BJ (cell line): Measurements from ENCODE around the gene ARHGAP35. TPM values are rescaled to one million over a fixed set of nuclear protein-coding genes. Genes with fewer than 3 reads are reported as not detected.

Experiments used
- CTCF ChIA-PET: fragments of 350-600 bp; formaldehyde crosslinking; extraction: SDS; loops from one replicate; lab custom pipeline; 2021; ENCODE audit warnings: antibody characterized with exemption, inconsistent platforms; lab: Yijun Ruan, JAX
- POLR2A ChIA-PET: fragments of 300-600 bp; sonication (Branson Sonifier 250); formaldehyde crosslinking; extraction: SDS; loops from one replicate; lab custom pipeline; 2021; ENCODE audit warnings: antibody characterized with exemption; lab: Charles Lee
- DNase-seq: peaks from one replicate; pipeline ENCODE4 v3.0.0-alpha.2; 2011; ENCODE audit warnings: low read depth
- H3K27me3 ChIP-seq: 2 replicates; pipeline ENCODE4 v1.6.0; 2011; ENCODE audit warnings: low read length; ENCODE audit not compliant: control insufficient read depth, insufficient read depth
- H3K36me3 ChIP-seq: 2 replicates; pipeline ENCODE4 v1.5.1; 2011; ENCODE audit warnings: low read length; ENCODE audit not compliant: control insufficient read depth, insufficient read depth
- H3K4me3 ChIP-seq: 2 replicates; pipeline ENCODE4 v1.5.1; 2011; ENCODE audit warnings: low read depth, mild to moderate bottlenecking, control low read depth, low read length
- CTCF ChIP-seq: IDR thresholded peaks from 2 replicates; pipeline ENCODE4 v1.5.1; 2011; ENCODE audit warnings: low read depth, mild to moderate bottlenecking, control low read depth, inconsistent platforms, low read length, moderate library complexity; ENCODE audit not compliant: insufficient read depth
- polyA plus RNA-seq: library from polyadenylated mRNA; depleted of rRNA; stranded (reverse); fragments of >200 nt; gene quantifications from 2 replicates; pipeline ENCODE4 v1.2.3, GENCODE V29; 2011

Gene ARHGAP35
- polyA plus RNA-seq, 1 experiment, result 36.8 TPM

GRCh38 chr19:46860125-46860845, 512 bp upstream of the ARHGAP35 start:
- ChIA-PET CTCF (interaction anchor here (1.0 to 8.9 kb wide), 2 partner anchors 30 to 133 kb away, joined by 3 to 108 read pairs; no protein-coding TSS in a partner anchor), POLR2A (interaction anchor here (0.6 to 0.7 kb wide), 3 partner anchors 34 to 288 kb away, joined by 3 to 5 read pairs (median 4); no protein-coding TSS in a partner anchor)
- Histone ChIP-seq H3K36me3 (no peaks in the 10 kb centered on the region; the same call in 1 of the 2 replicates), H3K4me3 (peak overlapping the region; percentile 86), H3K27me3 (no peaks in the 10 kb centered on the region)
- DNase-seq, result peak; percentile 91
- TF ChIP-seq CTCF, result no peak

GRCh38 chr19:46861691-46862502, 1.1 kb downstream of the ARHGAP35 start:
- H3K36me3 ChIP-seq, result no peaks in the 10 kb centered on the region; the same call in 1 of the 2 replicates
- POLR2A ChIA-PET, result interaction anchor here (0.6 kb wide), 1 partner anchor 29 kb away, joined by 5 read pairs; no protein-coding TSS in a partner anchor
- CTCF ChIA-PET, result interaction anchor here (0.9 to 8.9 kb wide), 5 partner anchors 9 to 173 kb away, joined by 3 to 108 read pairs (median 3); no protein-coding TSS in a partner anchor

GRCh38 chr19:46862503-46862834, 1.7 kb downstream of the ARHGAP35 start:
- ChIA-PET POLR2A (no interaction called here), CTCF (interaction anchor here (0.9 to 8.9 kb wide), 5 partner anchors 8 to 173 kb away, joined by 3 to 108 read pairs (median 3); no protein-coding TSS in a partner anchor)
- DNase-seq, result no peak

More at GRCh38 chr19:46861691-46862502, 1.1 kb downstream of the ARHGAP35 start:
- DNase-seq, result no peak
- Histone ChIP-seq H3K4me3 (peak overlapping the region; percentile 86), H3K27me3 (no peaks in the 10 kb centered on the region)
- no peak for TF ChIP-seq CTCF

GRCh38 chr19:46862974-46863632, 2.3 kb downstream of the ARHGAP35 start:
- DNase-seq, result no peak
- Histone ChIP-seq H3K27me3 (no peaks in the 10 kb centered on the region), H3K4me3 (peak overlapping the region; percentile 86), H3K36me3 (no peaks in the 10 kb centered on the region; the same call in 1 of the 2 replicates)
- ChIA-PET CTCF (interaction anchor here (0.7 to 8.9 kb wide), 5 partner anchors 41 to 206 kb away, joined by 3 to 108 read pairs (median 3); partner anchors contain the start of gene SLC1A5), POLR2A (no interaction called here)
- no peak for TF ChIP-seq CTCF

More at GRCh38 chr19:46862503-46862834, 1.7 kb downstream of the ARHGAP35 start:
- Histone ChIP-seq H3K27me3 (no peaks in the 10 kb centered on the region), H3K36me3 (no peaks in the 10 kb centered on the region; the same call in 1 of the 2 replicates), H3K4me3 (peak overlapping the region; percentile 86)
- no peak for TF ChIP-seq CTCF
